ENCODE measurements around the gene AFF1. TPM values are rescaled to one million over a fixed set of nuclear protein-coding genes. Genes with fewer than 3 reads are reported as not detected.
"Not testable (repeated sequence)": the region's sequence is repeated elsewhere in the genome, so short reads cannot be mapped to it uniquely, and the experiment has no call there.

AFF1 gene
- polyA plus RNA-seq, 3 donors from 2014 or later = 10.1 to 35.3 (median 13.9) TPM

- Mint-ChIP-seq H3K4me1 (peaks cover 0 to 59% of the 10 kb centered on the region in 2 donors), H3K27ac (peak overlapping the region in 4 of 6 donors; percentile 25 to 77 (median 61))
- H3K36me3 Mint-ChIP-seq; H3K4me3 Mint-ChIP-seq; DNase-seq; H3K27me3 Mint-ChIP-seq (ENCODE audit: low read depth in 3 of 3); H3K9me3 Mint-ChIP-seq: not testable (repeated sequence)
These were observed 102.4 kb downstream of the AFF1 start for GRCh38 chr4:87037171-87037570.

- peaks cover 0 to 65% of the 10 kb centered on the region in 2 donors for H3K4me1 Mint-ChIP-seq
- no peaks in the 10 kb centered on the region for H3K9me3 Mint-ChIP-seq
- H3K4me3 Mint-ChIP-seq = no peak overlapping the region
- H3K27ac Mint-ChIP-seq = peak overlapping the region in 5 of 6 donors; percentile 3 to 58 (median 28)
- DNase-seq = no peak
- H3K36me3 Mint-ChIP-seq = no peaks in the 10 kb centered on the region
- no peaks in the 10 kb centered on the region for H3K27me3 Mint-ChIP-seq (ENCODE audit: low read depth in 3 of 3)
These were observed 103.0 kb downstream of the AFF1 start for GRCh38 chr4:87037671-87038334.

- no peaks in the 10 kb centered on the region for H3K9me3 Mint-ChIP-seq
- H3K4me3 Mint-ChIP-seq = no peak overlapping the region
- H3K36me3 Mint-ChIP-seq = no peaks in the 10 kb centered on the region
- peak overlapping the region; percentile 3 to 73 (median 56) for H3K27ac Mint-ChIP-seq
- H3K4me1 Mint-ChIP-seq = peaks cover 0 to 75% of the 10 kb centered on the region in 2 donors
- DNase-seq = no peak
- no peaks in the 10 kb centered on the region for H3K27me3 Mint-ChIP-seq (ENCODE audit: low read depth in 3 of 3)
These were observed 104.2 kb downstream of the AFF1 start for GRCh38 chr4:87038837-87039615.

GRCh38 chr4:87041141-87041540 lies 106.3 kb downstream of the AFF1 start:
- H3K4me3 Mint-ChIP-seq = peak overlapping the region in 4 of 5 donors; percentile 2 to 50 (median 25)
- H3K4me1 Mint-ChIP-seq = peaks cover 0 to 64% of the 10 kb centered on the region in 2 donors
- no peaks in the 10 kb centered on the region for H3K9me3 Mint-ChIP-seq

GRCh38 chr4:87042221-87042620 lies 107.4 kb downstream of the AFF1 start:
- Mint-ChIP-seq H3K4me3 (peak overlapping the region; percentile 30 to 66 (median 50)), H3K9me3 (no peaks in the 10 kb centered on the region), H3K36me3 (no peaks in the 10 kb centered on the region)

More at GRCh38 chr4:87041141-87041540, 106.3 kb downstream of the AFF1 start:
- H3K27ac Mint-ChIP-seq = peak overlapping the region in 4 of 6 donors; percentile 28 to 83 (median 49)
- no peaks in the 10 kb centered on the region for H3K36me3 Mint-ChIP-seq
- no peak for DNase-seq
- no peaks in the 10 kb centered on the region for H3K27me3 Mint-ChIP-seq (ENCODE audit: low read depth in 3 of 3)

GRCh38 chr4:87042986-87043820 lies 108.4 kb downstream of the AFF1 start:
- Mint-ChIP-seq H3K36me3 (peaks cover 0 to 5% (median 5%) of the 10 kb centered on the region in 3 donors), H3K9me3 (no peaks in the 10 kb centered on the region), H3K4me1 (peaks cover 0 to 49% of the 10 kb centered on the region in 2 donors), H3K27ac (no peak overlapping the region), H3K27me3 (ENCODE audit: low read depth in 3 of 3) (no peaks in the 10 kb centered on the region), H3K4me3 (peak overlapping the region in 1 of 5 donors; percentile 6)
- DNase-seq = no peak

More at GRCh38 chr4:87042221-87042620, 107.4 kb downstream of the AFF1 start:
- no peak for DNase-seq
- peaks cover 0 to 54% of the 10 kb centered on the region in 2 donors for H3K4me1 Mint-ChIP-seq
- peak overlapping the region in 5 of 6 donors; percentile 23 to 81 (median 48) for H3K27ac Mint-ChIP-seq
- H3K27me3 Mint-ChIP-seq (ENCODE audit: low read depth in 3 of 3) = no peaks in the 10 kb centered on the region

GRCh38 chr4:87044511-87045233 lies 109.9 kb downstream of the AFF1 start:
- H3K9me3 Mint-ChIP-seq = no peaks in the 10 kb centered on the region
- H3K4me1 Mint-ChIP-seq = peaks cover 13 to 40% of the 10 kb centered on the region in 2 donors
- peaks cover 3 to 15% (median 9%) of the 10 kb centered on the region in 3 donors for H3K36me3 Mint-ChIP-seq
- H3K4me3 Mint-ChIP-seq = no peak overlapping the region
- no peak for DNase-seq
- no peaks in the 10 kb centered on the region for H3K27me3 Mint-ChIP-seq (ENCODE audit: low read depth in 3 of 3)
- no peak overlapping the region for H3K27ac Mint-ChIP-seq

GRCh38 chr4:87045234-87045558 lies 110.4 kb downstream of the AFF1 start:
- Mint-ChIP-seq H3K4me3 (no peak overlapping the region), H3K27me3 (ENCODE audit: low read depth in 3 of 3) (no peaks in the 10 kb centered on the region), H3K9me3 (no peaks in the 10 kb centered on the region), H3K4me1 (peaks cover 18 to 41% of the 10 kb centered on the region in 2 donors), H3K27ac (no peak overlapping the region), H3K36me3 (peaks cover 3 to 15% (median 9%) of the 10 kb centered on the region in 3 donors)
- DNase-seq = no peak

- H3K9me3 Mint-ChIP-seq = no peaks in the 10 kb centered on the region
- H3K4me1 Mint-ChIP-seq = peaks cover 23 to 43% of the 10 kb centered on the region in 2 donors
- peaks cover 3 to 17% (median 11%) of the 10 kb centered on the region in 3 donors for H3K36me3 Mint-ChIP-seq
- H3K27ac Mint-ChIP-seq = no peak overlapping the region
- no peak overlapping the region for H3K4me3 Mint-ChIP-seq
- no peak for DNase-seq
- H3K27me3 Mint-ChIP-seq (ENCODE audit: low read depth in 3 of 3) = no peaks in the 10 kb centered on the region
These were observed 110.8 kb downstream of the AFF1 start for GRCh38 chr4:87045659-87046058.

- peaks cover 3 to 19% (median 14%) of the 10 kb centered on the region in 3 donors for H3K36me3 Mint-ChIP-seq
- H3K27ac Mint-ChIP-seq = no peak overlapping the region
- H3K4me1 Mint-ChIP-seq = peaks cover 27 to 45% of the 10 kb centered on the region in 2 donors
- no peak overlapping the region for H3K4me3 Mint-ChIP-seq
- DNase-seq = no peak
- H3K9me3 Mint-ChIP-seq = no peaks in the 10 kb centered on the region
- H3K27me3 Mint-ChIP-seq (ENCODE audit: low read depth in 3 of 3) = no peaks in the 10 kb centered on the region
These were observed 111.3 kb downstream of the AFF1 start for GRCh38 chr4:87046121-87046551.

- peaks cover 37 to 45% of the 10 kb centered on the region in 2 donors for H3K4me1 Mint-ChIP-seq
- no peaks in the 10 kb centered on the region for H3K27me3 Mint-ChIP-seq (ENCODE audit: low read depth in 3 of 3)
These were observed 112.5 kb downstream of the AFF1 start for GRCh38 chr4:87047281-87047798.

GRCh38 chr4:87049508-87049907 lies 114.7 kb downstream of the AFF1 start:
- Mint-ChIP-seq H3K4me1 (peaks cover 42 to 58% of the 10 kb centered on the region in 2 donors), H3K9me3 (no peaks in the 10 kb centered on the region), H3K36me3 (peaks cover 3 to 27% (median 14%) of the 10 kb centered on the region in 3 donors), H3K27ac (peak overlapping the region in 2 of 6 donors; percentile 11 to 58), H3K27me3 (ENCODE audit: low read depth in 3 of 3) (no peaks in the 10 kb centered on the region), H3K4me3 (no peak overlapping the region)
- no peak for DNase-seq

More at GRCh38 chr4:87047281-87047798, 112.5 kb downstream of the AFF1 start:
- Mint-ChIP-seq H3K27ac (peak overlapping the region in 2 of 6 donors; percentile 55 to 57), H3K9me3 (no peaks in the 10 kb centered on the region), H3K36me3 (peaks cover 3 to 23% (median 14%) of the 10 kb centered on the region in 3 donors), H3K4me3 (no peak overlapping the region)
- no peak for DNase-seq

- Mint-ChIP-seq H3K4me3 (no peak overlapping the region), H3K27ac (peak overlapping the region in 4 of 6 donors; percentile 46 to 67 (median 56)), H3K27me3 (ENCODE audit: low read depth in 3 of 3) (no peaks in the 10 kb centered on the region), H3K36me3 (peaks cover 3 to 27% (median 14%) of the 10 kb centered on the region in 3 donors), H3K4me1 (peaks cover 50 to 69% of the 10 kb centered on the region in 2 donors), H3K9me3 (no peaks in the 10 kb centered on the region)
- DNase-seq = no peak
These were observed 115.8 kb downstream of the AFF1 start for GRCh38 chr4:87050596-87050995.
